ENCODE data around the gene PIKFYVE.
"Not testable (repeated sequence)": the region's sequence is repeated elsewhere in the genome, so short reads cannot be mapped to it uniquely, and the experiment has no call there.

Gene PIKFYVE

DNA sequence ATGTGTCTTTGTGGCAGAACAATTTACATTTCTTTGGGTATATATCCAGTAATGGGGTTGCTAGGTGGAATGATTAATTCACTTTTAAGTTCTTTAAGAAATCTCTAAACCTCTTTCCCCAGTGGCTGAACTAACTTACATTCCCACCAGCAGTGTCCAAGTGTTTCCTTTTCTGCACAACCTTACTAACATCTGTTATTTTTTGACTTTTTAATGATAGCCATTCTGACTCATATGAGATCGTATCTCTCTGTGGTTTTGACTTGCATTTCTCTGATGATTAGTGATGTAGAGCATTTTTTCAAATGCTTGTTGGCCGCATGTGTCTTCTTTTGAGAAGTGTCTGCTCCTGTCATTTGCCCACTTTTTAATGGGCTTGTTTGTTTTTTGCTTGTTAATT lies 97.4 kb downstream of the PIKFYVE start:
- no peak for DNase-seq (ENCODE audit: low read depth in 2 of 2)

DNA sequence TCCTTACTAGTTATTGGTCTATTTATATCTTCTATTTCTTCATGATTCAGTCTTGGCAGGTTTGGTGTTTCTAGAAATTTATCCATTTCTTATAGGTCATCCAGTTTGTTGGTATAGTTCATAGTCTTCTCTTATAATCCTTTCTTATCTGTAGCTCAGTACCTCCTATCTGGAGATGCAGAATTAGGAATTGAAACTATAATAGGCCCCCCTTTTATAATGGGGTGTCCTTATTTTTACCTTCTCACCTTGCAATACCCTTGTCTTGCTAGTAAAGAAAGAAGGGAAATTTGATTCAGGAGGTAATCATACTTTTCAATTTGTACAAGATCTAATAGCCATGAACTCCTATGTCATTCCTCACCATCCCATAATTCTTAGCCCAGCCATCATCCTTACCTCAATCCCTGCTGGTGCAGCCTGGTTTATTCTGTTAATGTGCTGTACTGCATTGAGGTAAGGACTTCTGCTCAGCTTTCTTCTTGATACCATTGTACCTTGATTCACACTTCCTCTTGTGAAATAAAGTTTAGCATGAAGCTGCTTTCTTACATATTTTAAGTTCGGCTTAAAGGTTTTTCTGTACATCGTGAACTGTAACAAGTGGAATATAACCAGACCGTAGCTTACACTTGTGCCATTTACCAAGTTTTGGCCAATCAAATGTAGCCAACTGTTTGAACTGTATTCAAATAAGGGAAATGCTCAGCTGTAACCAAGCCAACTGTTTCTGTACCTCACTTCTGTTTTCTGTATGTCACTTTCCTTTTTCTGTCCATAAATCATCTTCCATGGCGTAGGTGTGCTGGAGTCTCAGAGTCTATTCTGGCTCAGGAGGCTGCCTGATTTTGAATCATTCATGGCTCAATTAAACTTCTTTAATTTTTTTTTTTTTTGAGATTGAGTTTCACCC lies 100.4 kb downstream of the PIKFYVE start:
- no peak for DNase-seq (ENCODE audit: low read depth in 2 of 2)

DNA sequence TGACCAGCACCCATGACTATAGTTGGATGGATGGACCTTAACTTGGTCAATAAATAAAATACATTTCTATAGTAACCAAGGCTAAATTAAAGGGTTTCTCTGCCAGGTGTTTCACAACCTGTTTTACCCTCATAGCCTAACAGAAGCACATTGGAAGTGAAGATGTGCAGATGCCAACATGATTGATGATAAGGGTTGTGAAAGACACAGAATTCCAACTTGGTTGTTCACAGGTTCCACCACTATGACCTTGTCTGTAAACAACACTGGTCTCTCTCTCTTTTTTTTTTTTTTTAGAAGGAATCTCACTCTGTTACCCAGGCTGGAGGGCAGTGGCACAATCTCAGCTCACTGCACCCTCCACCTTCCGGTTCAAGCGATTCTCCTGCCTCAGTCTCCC lies 103.0 kb downstream of the PIKFYVE start:
- no peak for DNase-seq (ENCODE audit: low read depth in 2 of 2)

DNA sequence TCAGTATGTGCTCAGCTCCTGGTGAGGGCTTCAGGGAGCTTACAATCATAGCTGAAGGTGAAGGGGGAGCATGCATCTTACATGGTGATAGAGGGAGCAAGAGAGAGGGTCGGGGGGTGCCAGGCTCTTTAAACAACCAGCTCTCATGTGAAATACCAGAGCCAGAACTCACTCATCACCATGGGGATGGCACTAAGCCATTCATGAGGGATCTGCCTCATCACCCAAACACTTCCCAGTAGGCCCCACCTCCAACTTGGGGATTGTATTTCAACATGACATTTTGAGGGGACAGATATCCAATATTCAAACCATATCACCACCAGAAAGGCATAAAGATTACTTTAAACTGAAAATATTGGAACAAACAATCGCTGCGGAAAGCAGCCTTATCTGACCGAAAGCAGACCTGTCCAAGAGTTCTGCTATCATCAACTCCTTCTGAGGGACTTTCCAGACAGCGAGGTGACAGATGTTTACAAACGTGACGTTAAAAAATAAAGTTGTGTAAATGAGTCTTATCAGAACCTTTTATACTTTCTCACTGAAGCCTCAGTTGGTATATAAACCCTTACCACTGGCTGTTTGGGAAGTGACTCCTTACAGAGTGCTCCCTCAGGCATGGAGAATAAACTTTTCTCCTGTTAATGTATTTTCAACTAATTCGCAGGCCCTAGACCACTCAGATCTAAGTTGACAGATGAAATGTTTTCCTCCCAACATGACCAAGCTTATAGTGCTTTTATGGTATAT lies 105.0 kb downstream of the PIKFYVE start:
- no peak for DNase-seq (ENCODE audit: low read depth in 2 of 2)

DNA sequence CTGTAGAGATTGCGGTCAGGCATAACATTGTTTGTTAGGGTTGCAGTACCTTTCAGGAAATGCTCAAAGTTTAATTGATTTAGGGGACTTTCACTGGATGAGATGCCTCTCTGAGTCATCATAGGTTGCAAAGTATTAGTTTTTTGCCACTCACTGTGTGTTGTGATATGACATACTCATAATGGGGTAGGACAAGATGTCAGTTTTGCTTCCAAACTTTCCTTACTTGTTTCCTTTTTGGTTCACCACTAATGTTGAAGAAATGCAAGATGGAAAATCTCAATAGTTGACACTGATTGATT lies 105.5 kb downstream of the PIKFYVE start:
- DNase-seq (ENCODE audit: low read depth in 2 of 2), result no peak

DNA sequence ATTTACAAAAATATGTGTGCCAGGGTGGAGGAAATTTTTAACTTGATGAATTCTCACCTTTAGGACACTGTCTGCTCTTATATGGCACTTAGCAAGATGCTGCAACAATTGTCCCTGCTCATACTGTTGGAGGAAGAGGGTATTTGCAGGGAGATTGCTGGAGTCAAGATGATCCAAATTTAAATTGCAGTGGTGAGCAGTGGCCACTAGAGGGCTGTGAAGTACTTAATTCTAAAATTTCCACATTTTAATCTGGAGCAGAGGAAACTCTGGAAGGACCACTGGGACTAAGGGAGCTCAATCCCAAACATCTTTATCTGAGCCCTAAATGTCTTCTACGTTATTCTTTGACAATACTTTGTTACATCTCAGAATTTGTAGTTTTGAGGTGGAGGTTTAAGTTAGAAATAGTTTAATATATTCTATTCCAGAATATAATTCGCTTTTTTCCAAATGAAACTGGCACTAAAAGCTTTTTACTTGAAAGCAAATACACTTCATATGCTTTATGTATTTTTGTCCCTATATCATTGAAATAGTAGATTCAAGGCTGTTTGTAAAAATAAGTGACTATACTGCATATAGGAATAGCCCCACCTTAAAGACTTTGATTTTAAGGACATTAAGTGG lies 107.5 kb downstream of the PIKFYVE start:
- DNase-seq (ENCODE audit: low read depth in 2 of 2), result no peak

DNA sequence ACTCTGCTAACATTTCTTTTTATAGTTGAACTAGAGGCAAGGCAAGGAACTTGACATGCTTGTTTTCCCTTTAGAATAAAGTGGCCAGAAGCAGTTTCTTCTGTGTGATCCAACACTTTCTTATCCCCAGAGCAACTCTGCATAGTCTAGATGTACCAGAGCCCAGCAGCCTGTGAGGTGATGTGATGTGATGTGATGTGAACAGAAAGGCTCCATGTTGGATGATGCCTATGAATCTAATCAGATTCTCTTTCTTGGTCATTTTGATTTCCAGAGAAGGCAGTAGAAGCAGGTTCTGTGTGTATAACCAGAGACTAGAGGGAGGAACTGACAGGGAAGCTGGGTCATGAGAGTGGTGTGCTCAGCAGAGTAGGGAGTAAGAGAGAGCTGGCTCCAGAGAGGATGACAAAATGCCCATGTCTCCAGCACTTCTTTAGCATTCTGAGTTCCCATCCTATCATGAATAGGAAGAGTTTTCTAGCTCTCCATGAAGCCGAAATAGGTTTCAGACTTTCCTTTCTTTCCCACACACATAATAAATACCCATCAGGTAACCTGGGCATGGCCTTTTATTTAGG lies 109.5 kb downstream of the PIKFYVE start:
- no peak for DNase-seq (ENCODE audit: low read depth in 2 of 2)

DNA sequence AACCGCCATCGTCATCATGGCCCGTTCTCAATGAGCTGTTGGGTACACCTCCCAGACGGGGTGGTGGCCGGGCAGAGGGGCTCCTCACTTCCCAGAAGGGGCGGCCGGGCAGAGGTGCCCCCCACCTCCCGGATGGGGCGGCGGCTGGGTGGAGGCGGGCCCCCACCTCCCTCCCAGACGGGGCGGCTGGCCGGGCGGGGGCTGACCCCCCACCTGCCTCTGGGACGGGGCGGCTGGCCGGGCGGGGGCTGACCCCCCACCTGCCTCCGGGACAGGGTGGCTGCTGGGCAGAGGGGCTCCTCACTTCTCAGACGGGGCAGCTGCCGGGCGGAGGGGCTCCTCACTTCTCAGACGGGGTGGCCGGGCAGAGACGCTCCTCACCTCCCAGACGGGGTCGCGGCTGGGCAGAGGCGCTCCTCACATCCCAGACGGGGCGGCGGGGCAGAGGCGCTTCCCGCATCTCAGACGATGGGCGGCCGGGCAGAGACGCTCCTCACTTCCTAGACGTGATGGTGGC lies 111.3 kb downstream of the PIKFYVE start:
- DNase-seq (ENCODE audit: low read depth in 2 of 2), result not testable (repeated sequence)

DNA sequence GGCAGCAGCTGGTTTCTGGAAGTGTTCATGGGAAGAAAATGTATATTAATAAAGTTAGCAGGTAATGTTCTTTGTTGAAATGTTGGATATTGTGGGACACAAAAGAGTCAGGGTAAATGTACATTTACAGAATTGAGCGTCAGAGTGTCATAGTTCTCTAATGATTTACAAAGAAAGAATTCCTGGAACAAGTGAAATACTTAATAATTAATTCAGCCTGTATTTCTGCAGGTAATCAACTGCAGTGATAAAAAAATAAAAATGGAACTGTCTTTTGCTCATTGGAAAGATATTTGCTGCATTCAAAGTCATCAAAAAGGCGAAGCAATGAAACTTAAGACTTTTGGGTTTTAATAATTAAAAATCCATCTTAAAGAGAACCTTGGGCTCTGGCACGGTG lies 113.1 kb downstream of the PIKFYVE start:
- no peak for DNase-seq (ENCODE audit: low read depth in 2 of 2)

DNA sequence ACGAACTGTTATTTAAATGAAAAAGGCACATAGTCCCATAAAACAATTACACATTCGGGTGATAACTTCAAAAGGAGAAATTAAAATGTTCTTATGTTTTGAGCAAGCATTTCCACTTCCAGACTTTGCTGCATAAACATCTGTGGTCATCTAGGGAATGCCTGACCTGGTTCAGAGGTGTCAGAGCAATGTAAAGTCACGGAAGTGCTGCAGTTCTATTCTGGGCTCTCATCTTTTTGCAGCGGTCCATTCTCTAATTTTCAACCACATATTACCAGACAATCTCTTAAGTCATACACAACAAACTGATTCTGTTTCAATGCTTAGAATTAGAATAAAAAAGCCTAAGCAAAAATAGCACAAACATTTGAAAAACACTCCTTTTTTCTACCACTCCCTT lies 118.6 kb downstream of the PIKFYVE start:
- DNase-seq (ENCODE audit: low read depth in 2 of 2), result no peak

DNA sequence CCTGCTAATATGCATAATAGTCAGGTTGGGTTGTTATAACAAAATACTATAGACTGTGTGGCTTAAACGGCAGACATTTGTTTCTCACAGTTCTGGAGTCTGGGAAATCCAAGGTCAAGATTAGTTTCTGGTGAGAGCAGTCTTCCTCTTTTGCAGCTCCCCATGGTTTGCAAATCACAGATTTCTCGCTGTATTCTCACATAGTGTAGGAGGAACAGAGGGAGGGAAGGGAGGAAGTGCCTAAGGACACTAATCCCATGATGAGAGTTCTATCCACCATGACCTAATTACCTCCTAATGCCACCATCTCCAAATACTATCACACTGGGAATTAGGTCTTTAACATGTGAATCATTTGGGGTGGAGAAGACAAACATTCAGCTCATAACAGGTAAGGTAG lies 120.5 kb downstream of the PIKFYVE start:
- DNase-seq (ENCODE audit: low read depth in 2 of 2), result no peak

DNA sequence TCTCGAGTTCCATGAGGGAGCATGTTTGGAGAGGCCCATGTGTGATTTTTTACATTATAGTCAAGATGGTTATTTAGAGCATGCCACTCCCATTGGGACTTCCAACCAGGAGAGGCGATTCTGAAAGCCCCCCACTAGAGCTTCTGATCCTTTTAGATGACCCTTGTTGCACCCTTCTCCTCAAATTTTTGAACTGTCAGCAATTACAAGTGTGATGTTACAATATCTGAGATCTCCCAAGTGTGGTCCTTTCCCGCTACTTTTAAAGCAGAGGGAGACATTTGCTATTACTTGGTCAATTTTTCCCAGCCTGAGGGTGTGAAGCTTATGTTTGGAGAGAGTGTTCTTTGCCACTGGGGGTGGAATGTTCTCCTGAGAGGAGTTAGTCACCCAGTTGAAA lies 123.9 kb downstream of the PIKFYVE start:
- DNase-seq (ENCODE audit: low read depth in 2 of 2), result no peak

DNA sequence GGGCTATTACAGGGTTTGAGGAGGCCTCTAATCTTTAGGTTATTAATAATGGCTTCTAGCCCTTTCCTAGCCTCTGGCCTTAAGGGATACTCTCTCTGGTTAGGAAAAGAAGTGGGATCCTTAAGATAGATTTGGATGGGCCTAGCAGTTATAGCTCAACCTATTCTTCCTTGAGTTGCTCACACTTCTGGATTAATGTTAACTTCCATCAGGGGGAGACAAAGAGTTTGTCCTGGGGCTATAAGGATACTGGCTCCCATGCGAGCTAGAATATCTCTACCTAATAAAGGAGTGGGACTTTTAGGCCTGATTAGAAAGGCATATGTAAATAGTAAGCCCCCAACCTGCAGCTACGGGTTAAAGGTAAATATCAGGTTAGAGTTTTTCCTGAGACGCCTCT lies 126.2 kb downstream of the PIKFYVE start:
- no peak for DNase-seq (ENCODE audit: low read depth in 2 of 2)

DNA sequence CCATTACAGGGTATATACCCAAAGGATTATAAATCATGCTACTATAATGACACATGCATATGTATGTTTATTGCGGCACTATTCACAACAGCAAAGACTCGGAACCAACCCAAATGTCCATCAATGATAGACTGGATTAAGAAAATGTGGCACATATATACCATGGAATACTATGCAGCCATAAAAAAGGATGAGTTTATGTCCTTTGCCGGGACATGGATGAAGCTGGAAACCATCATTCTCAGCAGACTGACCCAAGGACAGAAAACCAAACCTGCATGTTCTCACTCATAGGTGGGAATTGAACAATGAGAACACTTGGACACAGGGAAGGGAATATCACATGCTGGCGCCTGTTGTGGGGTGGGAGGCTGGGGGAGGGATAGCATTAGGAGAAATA lies 130.7 kb downstream of the PIKFYVE start:
- not testable (repeated sequence) for DNase-seq (ENCODE audit: low read depth in 2 of 2)

DNA sequence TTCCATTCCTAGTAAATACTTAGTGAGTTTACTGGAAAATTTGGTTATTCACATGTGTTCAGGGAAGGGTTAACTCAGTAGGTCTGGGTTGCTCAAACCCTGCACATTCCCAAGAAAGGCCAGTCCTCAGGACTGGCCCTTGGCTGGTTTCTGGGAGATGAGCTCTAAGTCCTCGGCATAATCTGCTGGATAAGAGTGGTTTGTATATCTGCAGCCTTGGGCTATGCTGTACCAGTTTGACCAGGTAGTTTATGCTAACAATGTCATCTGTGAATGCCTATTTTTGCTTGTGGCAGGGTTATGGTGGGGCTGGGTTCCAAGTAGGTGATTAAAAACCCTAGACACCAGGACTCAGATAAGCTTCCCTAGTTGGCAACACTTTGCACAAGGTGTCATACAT lies 133.1 kb downstream of the PIKFYVE start:
- DNase-seq (ENCODE audit: low read depth in 2 of 2), result no peak

DNA sequence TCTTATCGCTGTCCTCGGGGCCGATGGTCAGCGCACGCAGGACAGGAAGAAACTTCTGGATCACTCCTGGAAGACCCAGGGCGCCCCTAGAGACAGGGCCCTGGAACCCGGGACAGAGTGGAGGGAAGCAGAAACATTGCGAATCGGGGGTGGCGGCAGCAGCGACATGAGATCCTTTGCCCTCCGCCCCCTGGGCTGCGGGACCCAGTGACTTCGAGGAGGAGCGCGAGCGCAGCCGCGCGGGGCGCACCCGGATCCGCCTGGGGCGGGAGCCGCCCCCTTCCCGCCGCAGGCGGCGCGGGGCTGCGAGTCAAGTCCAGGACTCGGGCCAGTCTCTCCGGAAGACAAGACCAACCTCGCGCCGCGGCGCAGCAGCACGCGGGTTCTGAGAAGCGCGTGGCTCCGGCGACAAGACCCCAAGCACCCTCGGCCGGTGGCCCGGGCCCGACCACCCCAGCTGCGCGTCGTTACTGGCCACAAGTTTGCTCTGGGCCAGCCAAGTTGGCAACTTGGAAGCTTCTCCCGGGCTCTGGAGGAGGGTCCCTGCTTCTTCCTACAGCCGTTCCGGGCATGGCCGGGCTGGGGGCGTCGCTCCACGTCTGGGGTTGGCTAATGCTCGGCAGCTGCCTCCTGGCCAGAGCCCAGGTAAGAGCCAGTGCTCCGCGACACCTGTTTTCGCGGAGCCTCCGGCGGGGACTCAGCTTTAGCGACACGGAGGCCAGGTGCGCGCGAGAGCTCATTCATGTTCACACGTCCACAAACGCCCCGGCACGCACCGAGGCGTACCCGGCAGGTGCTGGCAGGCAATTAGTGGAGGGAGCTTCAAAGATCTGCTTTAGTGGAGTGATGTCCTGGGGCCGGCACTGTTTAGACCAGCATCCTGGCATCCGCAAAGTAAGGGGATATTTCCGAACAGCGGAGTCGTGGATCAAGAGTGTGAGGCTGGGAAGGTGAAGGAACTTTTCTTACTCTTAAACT lies 140.7 kb downstream of the PIKFYVE start, which contains the start of gene PTH2R:
Gene PTH2R, plus strand, starts transcription at position 319 of the 978 bp plus-strand sequence. Its CDS starts 252 bp downstream, at position 571.
- DNase-seq (ENCODE audit: low read depth in 2 of 2), result no peak

DNA sequence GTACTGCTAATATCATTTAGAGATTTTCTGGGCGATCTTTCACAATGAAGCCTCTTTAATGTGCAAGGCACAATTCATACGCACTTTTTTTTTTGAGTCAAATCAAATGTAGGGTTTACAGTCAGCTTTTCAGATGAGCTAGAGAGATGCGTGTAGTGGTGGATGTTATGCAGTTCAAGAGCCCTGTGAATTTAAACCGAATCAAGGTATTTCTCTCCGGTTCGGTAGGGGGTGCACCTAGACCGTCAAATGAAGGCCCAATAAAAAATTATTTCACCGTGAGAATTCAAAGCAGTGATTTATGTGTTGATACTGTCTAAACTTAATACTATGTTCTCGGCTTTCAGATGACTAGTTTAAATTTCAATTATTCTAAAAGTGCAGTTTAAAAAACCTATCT lies 141.6 kb downstream of the PIKFYVE start:
- DNase-seq (ENCODE audit: low read depth in 2 of 2), result no peak

All from stimulated activated CD8-positive, alpha-beta memory T cell treated with anti-CD3 and anti-CD28 coated beads, Interleukin-15, amount 100 ng/mL, for 4 hours (primary cell).